ENCODE measurements around the gene ITPRID2.

Gene ITPRID2

GRCh38 chr2:181849601-181850000, 41.9 kb upstream of the ITPRID2 start:
- TF ChIP-seq CTCF (IDR thresholded peaks at IDR 0.05; ENCODE audit: borderline replicate concordance, insufficient read depth, low read depth, low read length) = no peak

GRCh38 chr2:181850936-181851560, 40.5 kb upstream of the ITPRID2 start:
- H3K4me3 ChIP-seq (ENCODE audit: low read depth, low read length) = no peak overlapping the region
- no peak for TF ChIP-seq CTCF (IDR thresholded peaks at IDR 0.05; ENCODE audit: borderline replicate concordance, insufficient read depth, low read depth, low read length)

More at GRCh38 chr2:181849601-181850000, 41.9 kb upstream of the ITPRID2 start:
- no peak overlapping the region for H3K4me3 ChIP-seq (ENCODE audit: low read depth, low read length)

- TF ChIP-seq CTCF (IDR thresholded peaks at IDR 0.05; ENCODE audit: borderline replicate concordance, insufficient read depth, low read depth, low read length) = no peak
- no peak overlapping the region for H3K4me3 ChIP-seq (ENCODE audit: low read depth, low read length)
Measured at GRCh38 chr2:181851726-181852125, 39.8 kb upstream of the ITPRID2 start.

- no peak overlapping the region for H3K4me3 ChIP-seq (ENCODE audit: low read depth, low read length)
- no peak for TF ChIP-seq CTCF (IDR thresholded peaks at IDR 0.05; ENCODE audit: borderline replicate concordance, insufficient read depth, low read depth, low read length)
Measured at GRCh38 chr2:181853696-181854095, 37.8 kb upstream of the ITPRID2 start.

DNA sequence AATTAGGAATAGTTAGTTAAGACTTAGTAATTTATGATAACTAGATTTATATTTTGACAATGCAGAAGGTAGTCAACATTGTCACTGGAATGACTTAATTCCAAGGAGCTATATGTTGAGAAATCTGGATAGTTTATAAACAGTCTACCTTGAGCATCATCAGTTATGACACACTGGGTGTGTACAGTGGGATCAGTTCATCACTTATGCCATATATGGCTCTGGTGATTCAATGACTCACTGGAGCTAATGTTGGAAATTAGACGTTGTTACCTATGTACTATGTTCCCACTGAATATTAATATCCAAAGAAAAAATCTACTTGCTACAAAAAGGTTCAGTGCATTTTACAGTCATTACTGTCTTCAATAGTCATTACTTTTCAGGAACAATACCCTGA, 34.0 kb upstream of the ITPRID2 start:
- no peak for TF ChIP-seq CTCF (IDR thresholded peaks at IDR 0.05; ENCODE audit: borderline replicate concordance, insufficient read depth, low read depth, low read length)

DNA sequence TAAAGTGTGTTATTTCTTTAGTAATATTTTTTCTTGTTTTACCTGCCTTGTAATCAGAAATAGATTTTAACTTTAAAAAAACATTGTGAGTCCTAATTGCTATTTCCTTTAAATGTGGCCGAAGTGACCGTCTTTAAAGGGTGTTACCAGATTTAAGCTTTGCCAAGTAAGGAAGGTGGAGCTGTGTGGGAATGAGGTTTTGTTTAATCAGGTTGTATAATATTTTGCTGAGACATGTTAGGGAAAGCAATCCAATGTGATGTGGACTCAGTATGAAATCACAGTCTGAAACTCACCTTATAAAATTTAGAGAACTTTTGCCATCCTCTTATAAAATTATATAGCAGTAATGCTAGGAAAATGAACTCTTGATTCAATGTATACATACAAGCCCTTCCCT, 32.9 kb upstream of the ITPRID2 start:
- H3K4me3 ChIP-seq (ENCODE audit: low read depth, low read length) = no peak overlapping the region
- no peak for TF ChIP-seq CTCF (IDR thresholded peaks at IDR 0.05; ENCODE audit: borderline replicate concordance, insufficient read depth, low read depth, low read length)

More for the DNA sequence above, 34.0 kb upstream of the ITPRID2 start:
- H3K4me3 ChIP-seq (ENCODE audit: low read depth, low read length) = no peak overlapping the region

GRCh38 chr2:181859123-181859522, 32.4 kb upstream of the ITPRID2 start:
- no peak for TF ChIP-seq CTCF (IDR thresholded peaks at IDR 0.05; ENCODE audit: borderline replicate concordance, insufficient read depth, low read depth, low read length)
- no peak overlapping the region for H3K4me3 ChIP-seq (ENCODE audit: low read depth, low read length)
